ENCODE measurements around the gene NFATC1. TPM values are rescaled to one million over a fixed set of nuclear protein-coding genes. Genes with fewer than 3 reads are reported as not detected.

The NFATC1 gene
- polyA plus RNA-seq, 1 of the 3 experiments (the other 2 are of a cell fraction) = 0.02 TPM

GRCh38 chr18:79544386-79544963 lies 148.7 kb downstream of the NFATC1 start:
- no peak for DNase-seq
- TF ChIP-seq ELF1 (IDR thresholded peaks at IDR 0.05) (no peak), EZH2phosphoT487 (IDR thresholded peaks at IDR 0.05; ENCODE audit: borderline replicate concordance, low read depth) (no peak), TAF1 (IDR thresholded peaks at IDR 0.05; ENCODE audit: borderline replicate concordance, low read depth, low read length) (no peak)
- 2% methylated on average over 7 of the region's 23 CpGs for WGBS (ENCODE audit: low lambda C conversion rate)
- ChIA-PET CTCF (no interaction called here), POLR2A (no interaction called here)
- Histone ChIP-seq H3F3A (replicated peaks; ENCODE audit: insufficient read depth) (no peaks in the 10 kb centered on the region), H3K9ac (no peak overlapping the region), H3K27ac (ENCODE audit: low read depth in 2 of 2, low read length in 1 of 2) (no peak overlapping the region), H3K36me3 (replicated peaks in 1 of 2; ENCODE audit: control insufficient read depth in 1 of 2, insufficient read depth in 2 of 2, low read length in 1 of 2) (no peaks in the 10 kb centered on the region), H3K4me3 (ENCODE audit: low read depth in 2 of 2, low read length in 1 of 2) (no peak overlapping the region), H4K20me1 (ENCODE audit: insufficient read depth) (no peaks in the 10 kb centered on the region), H3K9me3 (no peaks in the 10 kb centered on the region), H3K4me2 (no peak overlapping the region), H2AFZ (ENCODE audit: low read depth) (no peak overlapping the region), H3K4me1 (ENCODE audit: control insufficient read depth in 1 of 2, insufficient read depth in 2 of 2, low read depth in 1 of 2, low read length in 1 of 2) (no peaks in the 10 kb centered on the region), H3K9me2 (no peaks in the 10 kb centered on the region), H3K27me3 (ENCODE audit: insufficient read depth) (peaks cover 59% of the 10 kb centered on the region), H3K79me2 (ENCODE audit: insufficient read depth) (no peaks in the 10 kb centered on the region)

DNA sequence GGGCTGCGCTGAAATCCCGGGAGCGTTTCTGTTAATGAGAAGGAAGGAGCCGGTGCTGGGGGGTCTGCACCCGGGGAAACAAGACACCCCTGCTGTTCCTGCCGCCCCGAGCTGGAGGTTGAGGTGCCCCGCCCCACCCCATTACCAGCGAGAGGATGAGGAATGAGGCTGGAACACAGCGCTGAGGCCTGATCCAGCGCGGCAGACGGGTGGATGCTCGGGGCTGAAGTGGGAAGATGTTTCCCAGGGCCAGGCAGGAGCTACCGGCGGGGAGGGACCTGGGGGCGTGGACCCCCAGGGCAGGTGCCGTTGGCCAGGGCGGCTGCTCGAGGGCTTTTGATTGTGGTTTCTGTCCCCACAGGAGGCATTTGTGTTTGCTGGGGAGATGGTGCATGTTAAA lies 149.5 kb downstream of the NFATC1 start:
- Histone ChIP-seq H3K4me3 (ENCODE audit: low read depth in 2 of 2, low read length in 1 of 2) (no peak overlapping the region), H3K9ac (no peak overlapping the region), H3K9me2 (no peaks in the 10 kb centered on the region), H2AFZ (ENCODE audit: low read depth) (no peak overlapping the region), H3K36me3 (replicated peaks in 1 of 2; ENCODE audit: control insufficient read depth in 1 of 2, insufficient read depth in 2 of 2, low read length in 1 of 2) (no peaks in the 10 kb centered on the region), H3F3A (replicated peaks; ENCODE audit: insufficient read depth) (no peaks in the 10 kb centered on the region), H4K20me1 (ENCODE audit: insufficient read depth) (no peaks in the 10 kb centered on the region), H3K27me3 (ENCODE audit: insufficient read depth) (peaks cover 62% of the 10 kb centered on the region), H3K27ac (ENCODE audit: low read depth in 2 of 2, low read length in 1 of 2) (no peak overlapping the region), H3K4me1 (ENCODE audit: control insufficient read depth in 1 of 2, insufficient read depth in 2 of 2, low read depth in 1 of 2, low read length in 1 of 2) (no peaks in the 10 kb centered on the region), H3K9me3 (no peaks in the 10 kb centered on the region), H3K79me2 (ENCODE audit: insufficient read depth) (no peaks in the 10 kb centered on the region), H3K4me2 (no peak overlapping the region)
- CTCF ChIA-PET = interaction anchor here (1.1 kb wide), 1 partner anchor 164 kb away, joined by 3 read pairs; no protein-coding TSS in a partner anchor
- DNase-seq = no peak
- POLR2A ChIA-PET = no interaction called here
- WGBS (ENCODE audit: low lambda C conversion rate) = 8% methylated on average over 17 of the region's 20 CpGs
- TF ChIP-seq FOXM1 (IDR thresholded peaks at IDR 0.05; ENCODE audit: low read depth) (no peak), GABPA (IDR thresholded peaks at IDR 0.05; ENCODE audit: low read depth) (no peak), RXRA (IDR thresholded peaks at IDR 0.05; ENCODE audit: borderline replicate concordance, low read depth) (no peak), ELF1 (IDR thresholded peaks at IDR 0.05) (no peak), RCOR1 (IDR thresholded peaks at IDR 0.05; ENCODE audit: low read length) (no peak), MEF2A (IDR thresholded peaks at IDR 0.05; ENCODE audit: borderline replicate concordance, low read depth) (no peak), CHD2 (IDR thresholded peaks at IDR 0.05; ENCODE audit: low read length, partially characterized antibody) (no peak), RFX5 (IDR thresholded peaks at IDR 0.05; ENCODE audit: low read length) (no peak), POLR2AphosphoS5 (IDR thresholded peaks at IDR 0.05; ENCODE audit: low read depth, low read length) (no peak), USF2 (IDR thresholded peaks at IDR 0.05; ENCODE audit: borderline replicate concordance, low read depth, low read length) (no peak), RAD21 (IDR thresholded peaks at IDR 0.05; ENCODE audit: low read length) (no peak), PBX3 (IDR thresholded peaks at IDR 0.05) (no peak), SMC3 (IDR thresholded peaks at IDR 0.05; ENCODE audit: low read depth, low read length) (no peak), FOXJ3 (CRISPR knock-in tag; IDR thresholded peaks at IDR 0.05) (no peak), REST (IDR thresholded peaks at IDR 0.05; ENCODE audit: low read depth, low read length) (no peak)
- TF ChIP-seq, protein P1, sequence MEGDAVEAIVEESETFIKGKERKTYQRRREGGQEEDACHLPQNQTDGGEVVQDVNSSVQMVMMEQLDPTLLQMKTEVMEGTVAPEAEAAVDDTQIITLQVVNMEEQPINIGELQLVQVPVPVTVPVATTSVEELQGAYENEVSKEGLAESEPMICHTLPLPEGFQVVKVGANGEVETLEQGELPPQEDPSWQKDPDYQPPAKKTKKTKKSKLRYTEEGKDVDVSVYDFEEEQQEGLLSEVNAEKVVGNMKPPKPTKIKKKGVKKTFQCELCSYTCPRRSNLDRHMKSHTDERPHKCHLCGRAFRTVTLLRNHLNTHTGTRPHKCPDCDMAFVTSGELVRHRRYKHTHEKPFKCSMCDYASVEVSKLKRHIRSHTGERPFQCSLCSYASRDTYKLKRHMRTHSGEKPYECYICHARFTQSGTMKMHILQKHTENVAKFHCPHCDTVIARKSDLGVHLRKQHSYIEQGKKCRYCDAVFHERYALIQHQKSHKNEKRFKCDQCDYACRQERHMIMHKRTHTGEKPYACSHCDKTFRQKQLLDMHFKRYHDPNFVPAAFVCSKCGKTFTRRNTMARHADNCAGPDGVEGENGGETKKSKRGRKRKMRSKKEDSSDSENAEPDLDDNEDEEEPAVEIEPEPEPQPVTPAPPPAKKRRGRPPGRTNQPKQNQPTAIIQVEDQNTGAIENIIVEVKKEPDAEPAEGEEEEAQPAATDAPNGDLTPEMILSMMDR (IDR thresholded peaks at IDR 0.05) = no peak
